PFSK-1 (cell line): ENCODE data around the gene ERGIC3.

ENCODE experiments used
- POLR2AphosphoS5 ChIP-seq: IDR thresholded peaks from 2 replicates; pipeline ENCODE4 v1.6.1; 2012; ENCODE audit warnings: low read depth, mild to moderate bottlenecking, control low read depth, low read length, moderate library complexity
- REST ChIP-seq, 2 experiments: IDR thresholded peaks; 2 replicates each; pipeline versions ENCODE4 v1.6.1 to v1.8.0; 2011 to 2012; ENCODE audit warnings: low read depth in 2 of 2, low read length in 2 of 2, control low read depth in 1 of 2, inconsistent platforms in 1 of 2, mild to moderate bottlenecking in 1 of 2, moderate library complexity in 1 of 2; ENCODE audit not compliant: insufficient read depth in 1 of 2

GRCh38 chr20:35595901-35596300, 54.0 kb downstream of the ERGIC3 start:
- TF ChIP-seq POLR2AphosphoS5 (no peak), REST (IDR thresholded peaks at IDR 0.05; ENCODE audit: insufficient read depth in 1 of 2, low read depth in 2 of 2, low read length in 2 of 2) (no peak)
